Type B pancreatic cell (in vitro differentiated cells): ENCODE measurements around the gene BUB1B. TPM values are rescaled to one million over a fixed set of nuclear protein-coding genes. Genes with fewer than 3 reads are reported as not detected.

Experiments used
- DNase-seq: peaks from one replicate; pipeline ENCODE4 v3.0.0; 2021; ENCODE audit warnings: mixed read lengths; ENCODE audit not compliant: unreplicated experiment; ENCODE audit errors: extremely low spot score
- H3K27ac Mint-ChIP-seq: 2 replicates; pipeline ENCODE4 v1.8.0; 2021; ENCODE audit warnings: mild to moderate bottlenecking, mixed read lengths
- H3K27me3 Mint-ChIP-seq: 2 replicates; pipeline ENCODE4 v1.8.0; 2021; ENCODE audit warnings: mixed read lengths
- H3K36me3 Mint-ChIP-seq: 2 replicates; pipeline ENCODE4 v1.8.0; 2021; ENCODE audit warnings: mixed read lengths
- H3K4me1 Mint-ChIP-seq: one replicate; pipeline ENCODE4 v1.8.0; 2021; ENCODE audit warnings: mixed read lengths; ENCODE audit not compliant: unreplicated experiment
- H3K4me3 Mint-ChIP-seq: 2 replicates; pipeline ENCODE4 v1.8.0; 2021; ENCODE audit warnings: mild to moderate bottlenecking, mixed read lengths
- H3K9me3 Mint-ChIP-seq: 2 replicates; pipeline ENCODE4 v1.8.0; 2021; ENCODE audit warnings: mixed read lengths
- CTCF ChIP-seq: fragments of 200-600 bp; sonication (generic); conservative IDR thresholded peaks from 2 replicates; pipeline ENCODE4 v1.5.0; 2021; ENCODE audit warnings: antibody characterized with exemption, mild to moderate bottlenecking
- total RNA-seq: library from RNA; stranded (reverse); gene quantifications from 2 replicates; pipeline ENCODE4 v1.2.1, GENCODE V29; 2021; ENCODE audit warnings: low replicate concordance

BUB1B gene
- total RNA-seq, 1 donor from 2014 or later: 69.5 TPM

- Mint-ChIP-seq H3K27ac (no peak overlapping the region), H3K27me3 (peaks cover 3% of the 10 kb centered on the region), H3K4me3 (no peak overlapping the region), H3K36me3 (peaks cover 5% of the 10 kb centered on the region), H3K9me3 (no peaks in the 10 kb centered on the region), H3K4me1 (peaks cover 8% of the 10 kb centered on the region)
- no peak for DNase-seq
- no peak for TF ChIP-seq CTCF
Observed at GRCh38 chr15:40270246-40270995, 109.6 kb downstream of the BUB1B start.

Other genes with a start within 250 kb of the BUB1B start
- 0.95 and 7.2 TPM in 2 replicates for gene GPR176, start 240.8 kb upstream of the BUB1B start, total RNA-seq
- 33.3 and 42.3 TPM in 2 replicates for gene EIF2AK4, start 227.0 kb upstream of the BUB1B start, total RNA-seq
- gene SRP14, start 121.9 kb upstream of the BUB1B start, total RNA-seq: 176 and 235 TPM in 2 replicates
- 60.9 and 112 TPM in 2 replicates for gene BMF, start 52.2 kb upstream of the BUB1B start, total RNA-seq
- 7.8 and 21.2 TPM in 2 replicates for gene PAK6, start 78.0 kb downstream of the BUB1B start, total RNA-seq
- gene ANKRD63, start 122.0 kb downstream of the BUB1B start, total RNA-seq: 0.98 and 1.5 TPM in 2 replicates
- gene PLCB2, start 146.9 kb downstream of the BUB1B start, total RNA-seq: 0.71 and 5.8 TPM in 2 replicates
- gene INAFM2, start 162.6 kb downstream of the BUB1B start, total RNA-seq: 12.3 and 23.6 TPM in 2 replicates
- gene CCDC9B, start 179.9 kb downstream of the BUB1B start, total RNA-seq: 1.6 and 2.4 TPM in 2 replicates
- gene PHGR1, start 190.0 kb downstream of the BUB1B start, total RNA-seq: 5.6 and 15.8 TPM in 2 replicates
- gene DISP2, start 197.2 kb downstream of the BUB1B start, total RNA-seq: 1.5 and 1.8 TPM in 2 replicates
- 24.1 and 52.2 TPM in 2 replicates for gene KNSTRN, start 221.7 kb downstream of the BUB1B start, total RNA-seq
- gene IVD, start 244.7 kb downstream of the BUB1B start, total RNA-seq: 31.9 and 86.6 TPM in 2 replicates